ENCODE data around the gene CEP44. TPM values are rescaled to one million over a fixed set of nuclear protein-coding genes. Genes with fewer than 3 reads are reported as not detected.

Gene CEP44
- total RNA-seq, 1 experiment from 2014 or later: 11.5 TPM

- Histone ChIP-seq H4K20me1 (ENCODE audit: insufficient read depth) (no peaks in the 10 kb centered on the region), H3K9me2 (ENCODE audit: insufficient read depth) (no peaks in the 10 kb centered on the region), H3K4me2 (ENCODE audit: low read length) (no peak overlapping the region), H3K36me3 (ENCODE audit: control insufficient read depth in 1 of 2, insufficient read depth in 2 of 2, low read length in 2 of 2) (no peaks in the 10 kb centered on the region), H3K4me3 (replicated peaks in 1 of 2; ENCODE audit: low read depth in 1 of 2, low read length in 2 of 2) (no peak overlapping the region), H3K9ac (ENCODE audit: low read length) (no peak overlapping the region), H3K4me1 (ENCODE audit: control insufficient read depth in 1 of 2, insufficient read depth in 2 of 2, low read length in 2 of 2) (no peaks in the 10 kb centered on the region), H3K9me3 (ENCODE audit: control insufficient read depth in 1 of 2, insufficient read depth in 1 of 2, low read depth in 1 of 2, low read length in 2 of 2) (no peaks in the 10 kb centered on the region), H3K79me2 (ENCODE audit: insufficient read depth, low read length) (no peaks in the 10 kb centered on the region), H2AFZ (ENCODE audit: low read depth, low read length, poor library complexity, severe bottlenecking) (no peak overlapping the region), H3K27me3 (ENCODE audit: insufficient read depth, low read length) (no peaks in the 10 kb centered on the region), H3K27ac (ENCODE audit: low read depth, low read length) (no peak overlapping the region)
- intact Hi-C loops (cut with micrococcal nuclease): no loop called here
- RAD21 ChIA-PET (ENCODE audit: low non-redundant PET in 1 of 2, low total read pairs in 2 of 2, uncharacterized antibody in 2 of 2, unreplicated experiment in 2 of 2): no interaction called here
- POLR2A ChIA-PET: no interaction called here
- no TSS peak for BruUV-seq (replicated peaks)
- TF ChIP-seq POLR2AphosphoS5 (IDR thresholded peaks at IDR 0.05; ENCODE audit: low read depth, low read length) (no peak), ZBTB33 (IDR thresholded peaks at IDR 0.05; ENCODE audit: extremely low read depth, insufficient replicate concordance, low read length) (no peak), ELF1 (IDR thresholded peaks at IDR 0.05; ENCODE audit: borderline replicate concordance, low read depth) (no peak), POLR2A (IDR thresholded peaks at IDR 0.05; ENCODE audit: borderline replicate concordance, extremely low read depth, insufficient read depth, insufficient read length) (no peak), CBX3 (IDR thresholded peaks at IDR 0.05; ENCODE audit: low read depth) (no peak), MAX (IDR thresholded peaks at IDR 0.05) (no peak), ATF3 (IDR thresholded peaks at IDR 0.05) (no peak), YY1 (IDR thresholded peaks at IDR 0.05; ENCODE audit: extremely low read depth, insufficient replicate concordance, low read depth, low read length) (no peak), EZH2 (IDR thresholded peaks at IDR 0.05) (no peak), SP1 (IDR thresholded peaks at IDR 0.05; ENCODE audit: low read depth) (no peak), TCF7L2 (IDR thresholded peaks at IDR 0.05; ENCODE audit: borderline replicate concordance, extremely low read depth, insufficient read depth, insufficient read length) (no peak), SIN3A (IDR thresholded peaks at IDR 0.05; ENCODE audit: low read depth) (no peak), SRF (IDR thresholded peaks at IDR 0.05; ENCODE audit: low read depth) (no peak), CEBPB (IDR thresholded peaks at IDR 0.05; ENCODE audit: low read depth) (no peak), CTCF (IDR thresholded peaks at IDR 0.05 in 2 of 3, conservative IDR thresholded peaks at IDR 0.05 in 1 of 3; ENCODE audit: borderline replicate concordance in 1 of 3, insufficient read depth in 1 of 3, low read depth in 2 of 3, low read length in 2 of 3) (no peak), ZFX (IDR thresholded peaks at IDR 0.05) (no peak), EZH2phosphoT487 (IDR thresholded peaks at IDR 0.05; ENCODE audit: borderline replicate concordance) (no peak)
- CTCF ChIA-PET: no interaction called here
- no peak for DNase-seq (ENCODE audit: low read depth, low spot score)
- ATAC-seq: no peak
Measured at GRCh38 chr4:174373821-174374220, 90.1 kb downstream of the CEP44 start.
